Activated effector memory CD4-positive, alpha-beta T cell treated with Interleukin-2 at 50 U/mL for 16 hours (primary cell): Measurements from ENCODE around the gene GALT.
"Not testable (repeated sequence)": the region's sequence is repeated elsewhere in the genome, so short reads cannot be mapped to it uniquely, and the experiment has no call there.

Experiments
- DNase-seq: peaks from one replicate; pipeline ENCODE4 v3.0.0-alpha.2; 2020

The GALT gene

GRCh38 chr9:34627716-34628655 lies 18.5 kb upstream of the GALT start:
- DNase-seq: no peak

- peak; percentile 32 for DNase-seq
Observed at GRCh38 chr9:34628656-34629490, 17.6 kb upstream of the GALT start, which contains the start of gene ARID3C. TSS of gene ARID3C (minus strand) at chr9:34629066. CDS start at chr9:34628014, 1,052 bp downstream.

- DNase-seq: no peak
Observed at GRCh38 chr9:34629491-34629808, 17.0 kb upstream of the GALT start.

GRCh38 chr9:34630402-34631154 lies 15.9 kb upstream of the GALT start:
- DNase-seq: no peak

- no peak for DNase-seq
Observed at GRCh38 chr9:34633166-34633565, 13.3 kb upstream of the GALT start.

- peak; percentile 59 for DNase-seq
Observed at GRCh38 chr9:34633851-34634550, 12.5 kb upstream of the GALT start.

GRCh38 chr9:34634551-34635248 lies 11.8 kb upstream of the GALT start:
- no peak for DNase-seq

- no peak for DNase-seq
Observed at GRCh38 chr9:34635556-34635955, 10.9 kb upstream of the GALT start.

- no peak for DNase-seq
Observed at GRCh38 chr9:34636791-34637355, 9.6 kb upstream of the GALT start.

- DNase-seq: peak; percentile 90
Observed at GRCh38 chr9:34637356-34638137, 8.9 kb upstream of the GALT start, which contains the start of gene SIGMAR1. TSS of gene SIGMAR1 (minus strand) at chr9:34637787. CDS start at chr9:34637697, 90 bp downstream.

- no peak for DNase-seq
Observed at GRCh38 chr9:34638138-34638445, 8.4 kb upstream of the GALT start.

GRCh38 chr9:34639322-34639721 lies 7.2 kb upstream of the GALT start:
- DNase-seq: not testable (repeated sequence)

- no peak for DNase-seq
Observed at GRCh38 chr9:34642679-34643078, 3.8 kb upstream of the GALT start.

- no peak for DNase-seq
Observed at GRCh38 chr9:34644766-34645314, 1.6 kb upstream of the GALT start.

GRCh38 chr9:34647084-34647403 lies 569 bp downstream of the GALT start:
- no peak for DNase-seq

- DNase-seq: no peak
Observed at GRCh38 chr9:34647651-34648050, 1.2 kb downstream of the GALT start.

GRCh38 chr9:34648673-34649072 lies 2.2 kb downstream of the GALT start:
- DNase-seq: no peak

- no peak for DNase-seq
Observed at GRCh38 chr9:34650816-34651215, 4.3 kb downstream of the GALT start.

GRCh38 chr9:34651321-34651720 lies 4.8 kb downstream of the GALT start:
- no peak for DNase-seq

GRCh38 chr9:34651876-34652601 lies 5.6 kb downstream of the GALT start, which contains the start of gene IL11RA:
TSS of gene IL11RA (plus strand) at chr9:34652185. CDS start at chr9:34655218, 3,033 bp downstream.
- peak; percentile 15 for DNase-seq
